HL-60/S4 treated with retinoic acid at 250 ng/mL for 4 days and 3 days (cell line): ENCODE measurements around the gene WDR38.

Source experiments
- in situ Hi-C: fragments of 300-500 bp; cut with MboI; formaldehyde crosslinking; loops from 2 replicates; pipeline ENCODE4 v1.7.0; 2022; ENCODE audit warnings: low sequenced_read_pairs

The WDR38 gene

DNA sequence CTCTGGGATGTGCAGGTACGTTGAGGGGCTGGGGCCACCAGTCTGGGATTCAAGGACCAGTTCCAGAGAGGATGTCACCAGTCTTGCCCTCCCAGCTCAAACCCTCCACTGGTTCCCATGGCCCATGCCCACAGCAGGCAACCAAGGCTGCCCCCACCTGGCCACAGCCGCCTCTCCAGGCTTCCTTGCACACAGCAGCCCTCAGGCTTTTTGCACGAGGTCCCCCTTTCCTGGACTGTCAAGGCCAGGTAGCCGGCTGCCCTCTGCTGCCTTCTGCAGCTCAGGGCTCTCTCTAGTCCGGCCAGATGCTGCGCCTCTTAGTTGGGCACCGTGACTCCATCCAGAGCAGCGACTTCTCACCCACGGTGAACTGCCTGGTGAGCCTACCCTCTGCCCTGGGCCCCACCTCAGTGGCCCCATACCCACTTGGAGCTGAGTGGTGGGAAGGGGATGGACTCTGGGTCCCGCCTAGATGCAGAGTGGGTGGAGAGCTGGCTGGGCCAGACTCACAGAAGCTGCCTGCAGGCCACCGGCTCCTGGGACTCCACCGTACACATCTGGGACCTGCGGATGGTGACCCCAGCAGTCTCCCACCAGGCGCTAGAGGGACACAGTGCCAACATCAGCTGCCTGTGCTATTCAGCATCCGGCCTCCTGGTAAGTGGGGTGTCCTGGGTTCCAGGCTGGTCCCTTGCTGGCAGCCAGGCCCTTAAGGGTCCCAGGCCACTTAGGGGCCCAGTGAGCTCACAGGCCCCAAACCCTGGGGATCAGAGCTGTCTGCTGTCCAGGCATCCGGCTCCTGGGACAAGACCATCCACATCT, 2.9 kb downstream of the WDR38 start:
- in situ Hi-C loops: no loop called here

DNA sequence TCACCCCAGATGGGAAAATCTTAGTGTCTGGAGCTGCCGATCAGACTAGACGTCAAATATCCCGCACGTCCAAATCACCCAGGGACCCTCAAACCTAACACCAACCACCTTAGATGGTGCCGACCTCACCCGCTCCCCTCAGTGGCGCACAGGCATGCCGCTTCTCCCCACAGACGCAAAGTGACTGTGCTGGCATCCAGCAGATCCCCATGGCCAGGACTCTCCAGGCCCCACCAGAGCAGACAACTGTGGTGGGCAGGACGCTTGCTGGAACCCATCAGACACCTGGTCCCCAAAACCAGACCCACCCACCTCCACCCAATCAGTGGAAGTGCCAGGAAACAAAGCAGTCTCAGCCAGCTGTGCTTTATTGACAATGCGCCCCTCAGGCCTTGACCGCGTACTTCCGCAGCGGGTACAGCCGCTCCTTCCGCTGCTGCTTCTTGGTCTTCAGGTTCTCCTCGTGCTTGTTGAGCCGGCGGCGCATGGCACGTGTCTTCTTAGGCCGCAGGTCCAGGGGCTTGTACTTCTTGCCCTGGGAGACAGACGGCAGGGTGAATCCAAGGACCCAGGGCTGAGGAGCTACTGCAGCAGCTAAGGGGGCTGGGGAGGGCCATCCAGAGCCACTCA, 4.4 kb downstream of the WDR38 start:
- in situ Hi-C loops: no loop called here

DNA sequence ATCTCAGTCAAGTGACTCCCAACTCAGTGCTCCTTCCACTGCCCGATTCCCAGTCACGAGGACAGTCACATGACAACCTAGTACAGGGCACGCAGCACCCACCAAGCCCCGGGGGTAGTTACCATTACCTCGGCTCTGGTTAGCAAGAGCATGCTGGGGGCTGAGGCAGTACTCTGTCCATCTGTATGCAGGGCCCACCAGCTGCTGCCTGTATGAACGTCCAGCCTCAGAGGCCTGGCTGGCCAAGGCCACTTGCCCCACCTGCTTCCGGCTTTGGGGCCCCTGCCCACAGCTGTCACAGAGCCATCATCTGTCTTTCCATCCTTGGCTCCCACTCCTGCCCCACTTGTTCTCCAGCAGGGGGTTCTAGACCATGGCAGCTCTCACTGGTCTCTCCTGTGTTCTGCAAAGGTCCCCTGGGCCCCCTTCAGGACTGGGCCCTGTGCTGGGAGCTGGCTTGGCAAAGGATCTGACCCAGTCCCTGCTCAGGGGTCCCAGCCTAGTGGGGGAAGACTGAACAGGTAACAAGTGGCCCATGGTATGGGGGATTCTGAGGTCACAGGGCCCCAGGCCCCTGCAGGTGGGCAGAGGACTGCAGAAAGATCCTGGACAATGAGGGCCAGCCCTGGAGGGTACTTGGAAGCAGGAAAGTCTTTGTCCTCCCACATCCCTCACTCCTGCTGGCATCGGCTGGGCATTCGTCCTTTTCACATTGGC, 5.2 kb downstream of the WDR38 start:
- in situ Hi-C loops: no loop called here

DNA sequence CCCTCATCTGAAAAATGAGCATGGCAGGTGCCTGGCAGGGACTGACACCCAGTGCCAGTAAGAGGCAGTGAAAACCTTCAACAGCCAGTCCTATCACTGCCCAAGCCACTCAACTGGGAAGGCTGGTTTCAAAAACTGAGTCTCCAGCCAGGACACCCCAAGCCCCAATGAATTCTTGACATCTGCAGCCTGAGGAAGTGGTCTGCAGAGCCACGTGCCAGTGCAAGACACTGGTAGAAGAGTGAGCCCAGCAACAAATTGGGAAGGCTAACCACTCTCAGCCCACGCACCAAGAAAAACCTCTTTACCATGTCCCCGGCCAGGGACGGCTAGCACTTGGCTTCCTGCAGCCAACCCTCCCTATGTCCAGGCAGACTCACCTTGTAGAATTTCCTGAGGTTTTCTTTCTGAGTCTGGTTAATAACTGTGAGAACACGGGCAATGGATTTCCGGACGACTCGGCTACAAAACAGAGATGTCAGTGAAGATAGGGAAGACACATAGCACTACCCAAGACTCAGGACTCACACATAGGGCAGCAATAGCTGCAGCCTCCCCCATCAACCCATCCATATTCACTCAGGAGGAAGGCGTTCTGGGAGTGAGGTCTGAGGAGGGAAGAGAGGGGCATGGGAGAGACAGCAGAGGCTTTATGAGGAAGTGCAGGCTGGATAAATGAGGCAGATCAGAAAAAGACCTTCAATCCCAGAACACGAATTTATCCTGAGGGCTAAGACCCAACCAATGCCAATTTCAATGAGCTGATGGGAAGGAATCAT, 6.7 kb downstream of the WDR38 start:
- in situ Hi-C loops: no loop called here

DNA sequence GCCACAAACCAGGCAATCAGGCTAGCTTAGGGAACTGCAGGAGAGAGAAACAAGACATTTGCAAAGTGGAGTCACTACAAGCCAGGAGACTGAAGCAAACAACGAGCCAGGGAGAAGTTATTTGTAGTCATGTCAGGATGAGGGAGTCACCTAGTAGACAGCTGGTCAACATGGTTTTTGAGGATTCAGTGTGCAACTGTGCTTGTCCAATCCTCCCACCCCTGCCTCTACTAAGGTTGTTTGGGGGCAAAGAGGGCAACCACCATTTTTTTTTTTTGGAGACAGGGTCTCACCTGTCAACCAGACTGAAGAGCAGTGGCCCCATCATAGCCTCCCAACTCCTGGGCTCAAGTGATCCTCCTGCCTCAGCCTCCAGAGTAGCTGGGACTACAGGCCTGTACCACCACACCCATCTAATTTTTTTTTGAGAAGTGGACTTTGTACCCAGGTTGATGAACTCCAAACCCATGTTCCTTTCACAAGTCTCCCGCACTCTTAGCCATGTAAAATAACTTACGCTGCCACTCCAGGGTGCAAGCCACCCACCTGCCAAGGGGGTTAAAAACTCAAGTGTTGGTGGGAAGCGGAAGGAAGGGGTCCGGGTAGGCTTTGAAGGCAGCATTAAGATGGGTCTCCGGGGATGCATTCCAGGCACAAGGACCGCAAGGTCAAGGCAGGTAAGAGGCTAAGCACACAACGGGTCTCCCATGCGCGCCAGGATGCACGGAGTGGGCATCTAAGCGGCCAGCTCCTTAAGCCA, 7.5 kb downstream of the WDR38 start:
- in situ Hi-C loops: no loop called here

DNA sequence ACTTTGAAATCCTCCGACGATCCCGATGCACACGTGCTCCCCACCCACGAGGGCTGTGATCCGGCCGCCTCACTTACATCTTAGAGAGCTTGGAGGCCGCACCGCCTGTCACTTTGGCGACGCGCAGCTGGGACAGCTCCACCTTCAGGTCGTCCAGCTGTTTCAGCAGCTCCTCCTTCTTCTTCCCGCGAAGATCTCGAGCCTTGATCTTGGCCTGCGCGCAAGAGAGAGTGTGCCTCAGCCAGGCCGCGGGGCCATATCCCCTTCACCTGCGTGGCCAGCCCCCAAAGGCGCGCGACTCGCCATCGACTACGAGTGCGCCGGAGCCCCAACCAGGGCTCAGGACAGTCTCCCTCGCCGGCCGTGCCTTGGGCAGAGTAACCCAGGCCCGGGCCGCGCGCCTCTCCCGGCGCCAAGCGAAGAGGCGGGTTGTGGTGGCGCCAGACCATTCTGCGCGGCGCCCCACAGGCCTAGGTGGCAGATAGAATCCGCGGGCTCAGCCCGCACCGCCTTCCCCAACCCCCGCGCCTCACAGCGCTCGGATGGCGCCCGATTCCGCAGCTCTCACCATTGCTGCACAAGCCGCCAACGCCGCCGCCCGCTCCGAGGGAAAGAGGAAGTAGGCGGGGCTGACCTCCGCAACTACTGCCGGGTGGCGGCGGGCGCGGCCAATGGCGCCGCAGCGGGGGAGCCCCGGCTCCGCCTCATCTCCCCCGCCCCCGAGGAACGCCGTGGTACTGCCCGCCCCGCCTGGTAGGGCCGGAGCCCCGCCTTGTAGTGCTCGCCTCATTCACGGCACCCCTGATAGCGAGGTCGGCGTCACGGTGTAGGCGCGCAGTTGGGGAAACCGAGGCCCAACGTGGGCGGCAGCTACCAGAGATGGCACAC, 8.3 kb downstream of the WDR38 start, which contains the start of the genes ARPC5L and RPL35:
ARPC5L (plus strand) TSS at position 789 of the 888 bp plus-strand sequence. CDS start 7,161 bp downstream, outside the sequence.
RPL35 (minus strand) TSS at position 616 of the 888 bp plus-strand sequence; CDS start at position 571, 45 bp downstream.
- in situ Hi-C loops: no loop called here

DNA sequence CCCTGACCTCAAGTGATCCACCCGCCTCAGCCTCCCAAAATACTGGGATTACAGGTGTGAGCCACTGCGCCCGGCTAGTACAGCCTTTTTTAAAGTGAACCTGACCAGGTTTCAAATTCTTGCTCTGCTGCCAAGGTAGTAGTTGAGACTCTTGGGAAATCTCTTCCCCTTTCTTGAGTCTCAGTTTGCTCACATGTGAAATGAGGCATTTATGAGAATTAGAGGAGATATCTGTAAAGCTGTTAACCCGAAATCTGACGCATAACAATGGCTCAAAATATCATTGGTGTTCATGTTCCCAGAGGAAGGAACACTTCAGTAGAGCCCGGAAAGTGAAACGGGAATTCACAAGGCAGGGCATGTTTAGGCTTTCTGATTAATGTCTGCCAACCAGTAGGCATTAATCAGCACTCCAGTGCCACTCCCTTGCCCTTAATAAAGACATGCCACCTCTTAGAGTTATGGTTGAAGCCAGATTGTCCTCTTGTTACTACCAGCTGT, 10.2 kb downstream of the WDR38 start:
- in situ Hi-C loops: no loop called here

DNA sequence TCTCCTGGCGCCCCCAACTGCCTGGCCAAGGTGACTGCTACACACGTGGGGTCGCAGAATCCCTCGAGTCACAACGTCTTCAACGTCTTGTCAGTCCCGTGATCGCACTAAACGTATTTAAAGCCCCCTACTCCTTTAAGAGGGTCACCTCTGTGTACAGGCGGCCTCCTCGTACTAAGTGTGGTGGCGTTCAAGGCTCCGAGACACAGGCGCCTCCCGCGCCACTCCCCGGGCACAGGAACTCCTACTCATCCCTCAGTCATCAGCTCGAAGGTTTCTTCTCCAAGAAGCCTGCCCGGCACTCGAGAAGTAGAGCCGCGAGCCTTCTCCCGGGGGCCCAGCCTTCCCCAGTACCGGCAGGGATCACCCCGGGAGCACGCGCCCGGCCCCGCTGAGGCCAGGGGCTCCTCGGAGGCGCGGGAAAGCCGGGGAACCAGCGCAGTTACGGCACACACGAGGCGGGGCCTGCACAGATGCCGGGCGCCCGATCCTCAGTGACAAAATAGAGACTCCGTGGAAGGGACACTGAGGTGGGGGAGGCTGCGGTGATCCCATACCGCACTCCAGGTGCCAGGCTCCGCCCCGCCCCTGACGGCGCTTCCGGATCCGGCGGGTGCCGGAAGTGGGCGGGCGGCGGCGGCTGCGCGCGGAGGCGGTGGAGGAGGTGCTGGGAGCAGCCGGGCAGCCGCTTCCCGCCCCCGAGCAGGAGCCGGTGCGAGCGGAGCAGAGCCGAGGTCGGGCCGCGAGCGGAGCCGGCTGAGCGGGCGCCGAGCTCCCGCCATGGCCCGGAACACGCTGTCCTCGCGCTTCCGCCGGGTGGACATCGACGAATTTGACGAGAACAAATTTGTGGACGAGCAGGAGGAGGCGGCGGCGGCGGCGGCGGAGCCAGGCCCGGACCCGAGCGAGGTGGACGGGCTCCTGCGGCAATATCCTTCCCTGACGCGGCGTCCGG, 15.5 kb downstream of the WDR38 start:
- in situ Hi-C loops: no loop called here

DNA sequence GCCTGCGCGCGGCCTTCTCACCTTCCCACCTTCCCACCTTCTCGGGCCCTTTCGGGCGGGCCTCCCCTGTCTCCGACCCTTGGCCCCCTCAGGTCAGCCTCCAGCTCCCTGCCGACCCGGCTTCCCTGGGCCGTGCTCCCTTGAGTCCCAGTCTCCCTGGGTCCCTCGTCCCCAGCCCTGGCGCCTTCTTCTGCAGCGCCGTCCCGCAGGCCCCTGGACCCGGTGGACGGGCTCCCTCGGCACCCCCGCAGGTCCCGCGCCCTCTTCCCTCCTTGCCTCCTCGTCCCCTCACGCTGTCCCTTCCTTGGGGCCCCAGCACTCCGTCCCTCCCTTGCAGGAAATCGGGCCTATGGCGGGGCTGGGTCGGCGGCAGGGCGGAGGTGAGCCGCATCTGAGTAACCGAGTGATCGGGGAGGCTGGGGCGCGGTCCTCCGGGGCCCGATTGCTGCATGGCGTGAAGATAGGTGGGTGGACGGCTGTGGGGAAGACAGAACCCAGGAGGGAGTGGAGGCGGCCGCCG, 16.3 kb downstream of the WDR38 start:
- in situ Hi-C loops: no loop called here

DNA sequence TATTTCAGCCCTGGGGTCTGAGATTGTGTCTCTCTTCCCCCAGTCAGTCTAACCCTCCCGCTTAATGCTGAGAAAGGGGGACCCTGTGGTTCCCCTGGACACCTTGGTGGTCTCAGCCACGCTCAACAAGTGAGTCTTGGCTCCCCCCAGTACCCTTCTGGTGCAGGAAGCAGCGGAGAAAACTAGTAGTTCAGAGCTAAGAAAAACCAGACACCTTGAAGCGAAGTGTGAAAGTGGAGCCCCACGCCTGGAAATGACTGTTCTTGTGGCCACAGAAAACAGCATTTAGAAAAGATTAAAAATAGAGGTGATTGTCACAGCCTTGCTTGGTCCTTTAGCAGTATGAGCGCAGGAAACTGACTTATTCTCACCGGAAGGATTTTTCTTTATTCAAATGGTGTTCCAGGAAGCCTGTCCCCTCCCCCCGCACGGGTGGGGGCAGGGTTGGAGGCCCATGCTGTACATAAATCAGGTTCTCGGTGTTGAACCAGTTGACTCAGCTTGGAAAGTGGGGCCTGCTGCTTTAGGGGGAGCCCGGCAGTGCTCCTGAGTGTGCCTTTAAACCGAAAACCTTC, 16.8 kb downstream of the WDR38 start:
- in situ Hi-C loops: no loop called here

DNA sequence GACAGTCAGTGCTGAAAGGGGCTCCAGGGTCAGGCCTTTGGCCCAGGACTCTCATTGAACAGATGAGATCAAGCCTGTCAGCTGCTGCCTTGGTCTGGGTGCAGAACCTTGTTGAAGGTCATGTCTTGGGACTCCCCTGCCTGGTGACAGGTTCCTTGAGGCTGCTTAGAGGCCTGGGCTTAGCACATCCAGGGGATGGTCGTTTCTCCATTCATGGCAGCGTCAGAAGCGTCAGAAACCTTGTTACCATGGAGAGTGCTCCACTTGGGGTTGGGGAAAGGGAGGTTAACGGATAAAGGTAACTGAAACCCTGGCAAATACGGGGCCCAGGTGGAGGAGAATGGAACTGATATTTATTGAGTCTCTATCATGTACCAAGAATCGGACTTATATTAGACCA, 17.5 kb downstream of the WDR38 start:
- in situ Hi-C loops: no loop called here

DNA sequence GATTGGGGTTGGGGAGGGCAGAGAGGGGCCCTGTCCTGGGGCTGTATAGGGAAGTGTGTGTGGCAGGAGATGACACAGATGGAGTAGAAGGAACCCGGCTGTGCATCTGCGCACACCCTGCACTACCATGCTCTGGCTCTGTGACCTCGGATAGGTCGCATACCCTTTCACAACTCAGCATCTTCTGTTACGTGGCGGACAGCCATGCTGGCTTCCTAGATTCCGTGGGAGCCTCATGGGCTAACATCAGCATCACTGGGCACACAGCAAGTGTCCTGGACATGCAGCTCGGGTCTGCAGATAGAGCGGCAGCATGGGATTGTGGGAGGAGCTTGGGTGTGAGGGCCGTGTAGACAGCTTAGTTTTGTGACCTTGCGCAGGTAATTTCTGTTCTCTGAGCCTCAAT, 17.9 kb downstream of the WDR38 start:
- in situ Hi-C loops: no loop called here

DNA sequence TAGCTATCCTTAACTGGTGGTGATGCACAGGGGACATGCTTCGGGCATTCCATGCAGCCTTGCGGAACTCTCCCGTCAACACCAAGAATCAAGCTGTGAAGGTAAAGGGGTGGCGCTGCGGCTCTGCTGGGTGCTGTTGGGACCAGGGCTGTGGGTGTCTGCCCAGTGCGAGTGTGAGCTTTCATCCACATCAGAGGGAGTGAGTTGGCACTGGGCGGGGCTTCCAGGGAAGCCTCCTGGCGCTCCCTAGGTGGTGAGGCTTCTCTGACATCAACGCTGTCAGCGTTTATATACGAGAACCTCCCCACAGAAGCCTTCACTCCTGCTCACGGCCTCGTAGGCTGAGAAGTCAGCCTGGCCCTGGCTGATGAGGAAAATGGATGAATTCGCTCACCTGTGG, 20.4 kb downstream of the WDR38 start:
- in situ Hi-C loops: no loop called here

DNA sequence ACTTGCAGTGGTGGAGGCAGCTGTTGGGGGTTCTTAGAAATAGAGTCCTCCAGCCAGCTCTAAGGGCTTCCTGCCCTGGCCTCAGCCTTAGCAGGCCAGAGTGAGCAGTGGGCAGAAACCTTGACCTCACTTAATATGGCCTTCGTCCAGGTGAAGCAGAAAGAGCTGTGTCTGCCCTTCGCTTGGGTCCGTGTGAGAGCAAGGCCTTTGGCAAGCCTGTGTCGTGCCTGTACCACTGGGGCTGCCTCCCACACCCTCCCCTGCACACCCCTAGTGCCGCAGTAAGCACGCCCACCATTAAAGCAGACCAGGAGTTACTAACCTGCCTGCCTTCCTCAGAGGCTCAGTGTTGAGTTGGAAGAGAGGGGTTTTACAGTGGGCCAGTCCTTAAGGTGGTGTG, 22.2 kb downstream of the WDR38 start:
- in situ Hi-C loops: no loop called here

DNA sequence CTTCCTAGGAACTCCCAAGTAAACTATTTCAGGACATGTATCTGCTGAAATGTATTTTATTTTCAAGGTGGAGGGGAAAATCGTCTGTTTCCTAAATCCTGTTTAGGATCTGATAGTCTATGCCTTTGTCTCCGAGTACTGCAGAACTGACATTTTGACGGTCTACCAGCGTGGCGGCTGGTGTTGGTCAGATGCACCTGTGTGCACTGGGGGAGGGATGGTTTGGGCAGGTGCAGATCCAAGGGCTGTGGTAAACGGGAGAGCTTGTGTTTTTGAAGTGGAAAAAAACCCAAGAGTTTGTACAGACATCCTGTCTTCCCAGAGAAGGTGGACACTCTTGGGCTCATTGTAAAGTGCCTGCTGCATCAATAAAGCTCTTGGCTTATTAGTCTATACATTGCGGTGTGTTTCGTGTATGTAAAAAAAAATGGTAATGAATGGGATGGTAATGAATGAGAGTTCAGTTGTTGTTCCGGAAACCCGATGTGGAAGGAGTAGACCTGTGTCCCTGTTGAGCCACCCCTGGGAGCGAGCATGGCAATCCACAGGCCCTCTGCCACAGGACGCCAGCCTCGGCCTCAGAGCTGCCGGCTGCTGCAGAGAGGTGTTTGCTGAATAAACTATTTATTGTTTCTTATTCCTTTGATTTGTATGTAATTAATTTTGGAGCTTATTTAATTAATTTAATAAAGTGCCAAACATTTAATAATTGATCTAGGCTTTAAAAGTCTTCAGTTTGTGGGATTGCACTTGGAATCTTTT, 23.9 kb downstream of the WDR38 start:
- in situ Hi-C loops: no loop called here

DNA sequence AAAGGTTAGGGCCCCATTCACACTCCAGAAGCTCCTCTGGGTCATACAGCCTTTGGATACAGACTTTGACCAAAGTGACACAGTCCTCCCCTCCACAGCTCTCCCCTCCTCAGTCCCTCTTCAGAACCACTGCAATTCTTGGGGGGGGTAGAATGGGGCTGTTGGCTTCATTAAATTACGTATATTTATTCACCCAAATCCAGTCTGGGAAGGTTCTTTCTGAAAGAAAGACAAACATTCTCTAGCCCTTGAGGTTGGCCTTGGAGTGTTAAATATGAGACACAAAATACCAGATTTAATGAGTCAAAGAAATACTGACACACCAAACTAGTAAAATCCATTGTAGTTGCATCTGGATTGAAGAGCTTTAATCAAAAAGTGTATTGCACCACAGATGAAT, 24.8 kb downstream of the WDR38 start:
- in situ Hi-C loops: no loop called here

DNA sequence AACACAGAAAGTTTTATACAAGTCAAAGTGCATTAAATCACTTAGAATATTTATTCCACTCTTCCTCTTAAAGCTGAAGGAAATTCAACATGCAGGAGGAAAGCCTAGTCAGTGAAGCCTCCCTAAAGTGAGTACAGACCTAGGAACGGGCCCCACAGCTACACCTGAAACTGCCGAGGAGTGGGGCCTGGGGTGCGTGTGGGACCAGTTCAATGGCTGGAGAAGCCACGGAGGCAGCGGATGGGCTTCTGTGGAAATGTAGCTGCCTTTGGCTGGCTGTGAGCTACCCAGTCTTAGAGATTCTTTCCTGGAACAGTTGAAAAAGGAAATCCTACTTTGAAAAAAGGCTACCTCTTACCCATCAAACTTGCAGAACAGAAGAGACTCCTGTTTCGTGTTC, 25.3 kb downstream of the WDR38 start:
- in situ Hi-C loops: no loop called here
